Stimulated activated CD8-positive, alpha-beta memory T cell treated with anti-CD3 and anti-CD28 coated beads, Interleukin-15, amount 100 ng/mL, for 1 hour (primary cell): ENCODE results near the gene BICRA.
"Not testable (repeated sequence)": the region's sequence is repeated elsewhere in the genome, so short reads cannot be mapped to it uniquely, and the experiment has no call there.

Experiments used
- DNase-seq: peaks from one replicate; pipeline ENCODE4 v3.0.0-alpha.2; 2020; ENCODE audit warnings: low read depth

BICRA gene

DNA sequence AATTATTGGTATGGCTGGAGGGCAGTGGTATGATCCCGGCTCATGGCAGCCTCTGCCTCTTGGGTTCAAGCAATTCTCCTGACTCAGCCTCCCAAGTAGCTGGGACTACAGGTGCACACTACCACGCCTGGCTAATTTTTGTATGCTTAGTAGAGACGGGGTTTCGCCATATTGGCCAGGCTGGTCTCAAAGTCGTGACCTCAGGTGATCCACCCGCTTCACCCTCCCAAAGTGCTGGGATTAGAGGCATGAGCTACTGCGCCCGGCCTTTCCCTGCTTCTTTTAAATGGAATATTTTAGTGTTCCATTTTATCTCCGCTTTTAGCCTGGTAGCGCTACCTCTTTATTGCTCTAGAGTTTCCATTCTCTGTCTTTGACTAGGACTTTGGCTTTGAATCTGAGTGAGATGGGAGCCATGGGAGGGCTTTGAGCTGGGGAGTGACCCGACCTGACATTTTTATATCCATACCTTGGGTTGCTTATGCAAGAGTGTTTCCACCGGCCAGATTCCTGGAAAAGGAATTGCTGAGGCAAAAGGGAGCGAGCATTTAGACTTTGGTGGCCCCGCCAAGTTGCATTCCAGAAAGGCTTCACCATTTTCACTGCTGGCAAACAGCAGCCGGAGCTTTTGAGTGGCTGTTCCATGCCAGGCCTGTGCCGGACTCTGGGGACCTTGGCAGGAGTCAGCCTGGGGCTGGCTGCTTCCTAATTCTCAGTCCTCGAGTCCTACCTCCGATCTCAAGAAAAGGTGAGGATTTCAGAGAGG is 22.9 kb downstream of the BICRA start:
- no peak for DNase-seq

- DNase-seq = no peak
These were observed 24.6 kb downstream of the BICRA start for GRCh38 chr19:47633517-47633916.

GRCh38 chr19:47633996-47634395 is 25.1 kb downstream of the BICRA start:
- DNase-seq = no peak

GRCh38 chr19:47635152-47635754 is 26.3 kb downstream of the BICRA start:
- not testable (repeated sequence) for DNase-seq

GRCh38 chr19:47637550-47637949 is 28.6 kb downstream of the BICRA start:
- no peak for DNase-seq

DNA sequence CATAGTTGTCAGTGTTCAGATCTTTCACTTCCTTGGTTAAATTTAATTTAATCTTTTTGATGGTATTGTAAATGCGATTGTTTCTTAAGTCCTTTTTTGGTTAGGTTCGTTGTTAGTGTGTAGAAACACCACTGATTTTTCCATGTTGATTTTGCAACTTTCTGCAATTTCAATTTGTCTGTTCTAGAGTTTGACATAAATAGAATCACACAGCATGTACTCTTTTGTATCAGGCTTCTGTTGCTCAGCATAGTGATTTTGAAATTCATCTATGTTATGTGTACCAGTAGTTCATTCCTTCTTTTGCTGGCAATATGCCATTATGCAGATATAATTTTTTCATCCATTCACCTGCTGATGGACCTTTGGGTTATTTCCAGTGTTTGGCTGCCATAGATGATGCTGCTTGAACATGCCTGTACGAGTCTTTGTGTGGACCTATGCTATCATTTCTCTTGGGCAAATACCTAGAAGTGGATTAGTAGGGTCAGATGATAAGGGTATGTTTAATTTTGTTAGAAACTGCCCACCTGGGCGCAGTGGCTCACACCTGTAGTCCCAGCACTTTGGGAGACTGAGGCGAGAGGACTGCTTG is 33.1 kb downstream of the BICRA start:
- no peak for DNase-seq

DNA sequence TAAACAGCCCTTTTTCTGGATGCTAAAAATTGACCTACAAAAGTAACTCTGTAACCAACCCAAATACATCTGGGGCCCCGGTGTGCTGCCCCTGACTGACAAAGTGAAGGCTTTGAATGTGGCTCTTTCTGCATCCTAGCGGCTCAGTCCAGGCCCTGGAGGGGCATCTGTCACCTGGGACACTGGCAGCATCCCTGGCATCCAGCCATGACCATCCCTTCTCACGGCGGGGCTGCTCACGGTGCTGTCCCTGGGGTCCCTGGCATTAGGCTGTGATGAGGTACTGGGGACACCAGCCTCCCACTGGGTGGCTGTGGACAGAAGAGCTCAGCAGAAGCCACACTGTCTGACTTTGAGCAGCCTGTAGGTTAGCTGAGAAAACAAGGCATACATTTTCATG is 34.3 kb downstream of the BICRA start:
- DNase-seq = no peak

DNA sequence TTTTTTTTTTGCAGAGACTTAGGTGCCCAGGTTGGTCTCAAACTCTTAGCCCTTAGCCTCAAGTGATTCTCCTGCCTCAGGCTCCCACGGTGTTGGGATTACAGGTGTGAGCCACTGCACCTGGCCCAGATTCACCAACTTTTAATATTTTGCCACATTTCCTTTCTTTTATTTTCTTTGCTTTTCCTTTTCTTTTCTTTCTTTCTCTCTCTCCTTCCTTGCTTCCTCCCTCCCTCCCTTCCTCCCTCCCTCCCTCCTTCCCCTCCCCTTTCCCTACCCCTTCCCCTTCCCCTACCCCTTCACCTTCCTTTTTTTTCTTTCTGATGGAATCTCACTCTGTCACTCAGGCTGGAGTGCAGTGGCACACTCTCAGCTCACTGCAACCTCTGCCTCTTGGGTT is 35.3 kb downstream of the BICRA start:
- no peak for DNase-seq

DNA sequence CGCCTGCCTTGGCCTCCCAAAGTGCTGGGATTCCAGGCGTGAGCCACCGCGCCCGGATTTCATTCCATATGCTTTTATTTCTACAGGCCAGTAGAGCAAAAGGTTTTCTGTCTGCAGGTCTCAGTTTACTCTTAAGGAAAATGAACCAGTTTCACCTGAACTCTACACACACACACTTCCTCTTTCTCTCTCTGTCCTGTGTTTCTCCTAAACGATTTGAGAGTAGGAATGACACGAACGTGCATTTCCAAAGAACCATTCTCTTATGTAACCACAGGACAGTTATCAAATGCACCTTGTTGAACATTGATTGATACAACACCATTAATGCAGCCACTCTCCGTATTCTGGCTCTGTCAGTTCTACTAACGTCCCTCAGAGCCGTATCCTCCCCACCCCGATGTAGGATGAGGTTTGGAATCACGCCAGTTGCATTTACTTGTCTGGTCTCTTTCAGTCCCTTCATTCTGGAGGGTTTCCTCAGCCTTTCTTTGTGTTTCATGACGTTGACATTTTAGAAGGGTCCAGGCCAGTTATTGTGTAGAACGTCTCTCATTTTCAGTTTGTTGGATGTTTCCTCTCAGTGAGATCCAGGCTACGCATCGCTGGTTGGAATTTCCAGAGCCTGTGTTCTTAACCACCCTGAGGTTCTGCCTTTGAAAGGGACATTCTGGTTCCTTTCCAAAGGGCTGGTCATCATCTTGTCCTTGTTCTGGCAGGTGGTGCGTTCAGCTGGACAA is 36.0 kb downstream of the BICRA start:
- no peak for DNase-seq

- no peak for DNase-seq
These were observed 38.0 kb downstream of the BICRA start for GRCh38 chr19:47646924-47647323.

GRCh38 chr19:47649588-47649987 is 40.7 kb downstream of the BICRA start:
- no peak for DNase-seq

GRCh38 chr19:47650700-47651099 is 41.8 kb downstream of the BICRA start:
- no peak for DNase-seq

- DNase-seq = no peak
These were observed 42.2 kb downstream of the BICRA start for GRCh38 chr19:47651132-47651531.

GRCh38 chr19:47651691-47652090 is 42.8 kb downstream of the BICRA start:
- no peak for DNase-seq

GRCh38 chr19:47652285-47652684 is 43.4 kb downstream of the BICRA start:
- DNase-seq = no peak

DNA sequence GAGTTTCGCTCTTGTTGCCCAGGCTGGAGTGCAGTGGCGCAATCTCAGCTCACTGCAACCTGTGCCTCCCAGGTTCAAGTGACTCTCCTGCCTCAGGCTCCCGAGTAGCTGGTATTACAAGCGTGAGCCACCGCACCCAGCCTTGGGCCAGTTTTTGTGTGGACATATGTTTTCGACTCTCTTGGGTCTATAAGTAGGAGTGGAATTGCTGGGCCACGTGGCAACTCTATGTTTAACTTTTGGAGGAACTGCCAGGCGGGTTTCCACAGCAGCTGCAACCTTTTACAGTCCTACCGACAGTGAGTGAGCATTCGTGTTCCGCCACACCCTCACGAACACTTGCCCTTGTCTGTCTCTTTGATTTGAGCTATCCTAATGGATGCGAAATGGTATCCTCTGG is 44.9 kb downstream of the BICRA start:
- no peak for DNase-seq

- no peak for DNase-seq
These were observed 48.8 kb downstream of the BICRA start for GRCh38 chr19:47657719-47658118.

DNA sequence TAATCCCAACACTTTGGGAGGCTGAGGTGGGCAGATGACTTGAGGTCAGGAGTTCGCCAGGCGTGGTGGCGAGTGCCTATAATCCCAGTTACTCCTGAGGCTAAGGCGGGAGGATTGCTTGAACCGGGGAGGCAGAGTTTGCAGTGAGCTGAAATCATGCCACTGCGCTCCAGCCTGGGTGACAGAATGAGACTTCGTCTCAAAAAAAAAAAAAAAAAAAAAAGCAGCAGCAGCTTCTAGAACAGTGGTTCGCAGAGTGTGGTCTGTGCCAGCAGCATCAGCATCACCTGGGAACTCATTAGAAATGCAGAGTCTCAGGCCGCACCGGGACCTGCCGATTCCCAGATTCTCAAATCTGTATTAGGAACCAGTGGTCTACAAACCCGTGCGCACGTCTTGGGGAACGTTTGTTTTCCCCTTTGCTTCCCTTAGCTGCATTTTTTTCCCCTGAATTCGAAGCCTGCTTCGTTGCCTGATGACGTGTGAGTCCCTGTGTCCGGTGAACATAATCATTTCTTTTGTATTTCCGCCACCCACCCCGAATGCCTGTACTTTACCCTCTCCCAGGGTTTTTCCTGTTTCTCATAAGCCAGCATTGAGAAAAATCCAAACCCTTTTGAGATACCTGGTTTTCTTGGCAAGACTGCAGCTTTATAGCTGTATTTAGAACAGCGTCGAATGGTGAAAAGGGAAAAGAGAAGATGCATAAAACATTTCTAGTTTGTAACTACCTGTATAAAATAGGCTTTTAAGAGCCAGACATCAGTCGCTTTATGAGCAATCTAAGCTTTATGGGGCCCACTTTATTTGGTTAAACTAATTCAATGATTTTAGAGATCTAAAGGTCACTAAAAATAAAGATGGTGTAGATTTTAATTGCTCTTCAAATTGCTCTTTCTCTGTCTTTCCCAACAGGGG is 49.8 kb downstream of the BICRA start:
- DNase-seq = no peak

- DNase-seq = no peak
These were observed 51.5 kb downstream of the BICRA start for GRCh38 chr19:47660435-47660832.

DNA sequence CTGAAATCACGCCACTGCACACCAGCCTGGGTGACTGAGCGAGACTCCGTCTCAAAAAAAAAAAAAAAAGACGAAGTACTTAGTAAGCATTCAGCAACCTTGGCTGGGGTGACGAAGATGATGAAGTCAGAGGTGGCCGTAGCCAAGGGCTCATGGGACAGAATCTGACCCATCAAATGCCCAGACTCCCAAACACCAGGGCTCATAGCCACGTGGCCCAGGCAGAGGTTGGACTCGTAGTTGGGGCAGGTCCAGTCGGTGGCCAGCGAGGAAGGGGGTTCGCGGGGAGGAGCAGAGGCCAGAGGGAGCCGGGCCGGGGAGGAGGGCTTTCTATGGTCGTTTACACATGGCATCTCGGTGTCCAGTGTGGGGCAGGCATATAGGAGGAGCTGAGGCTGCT is 52.2 kb downstream of the BICRA start:
- no peak for DNase-seq

DNA sequence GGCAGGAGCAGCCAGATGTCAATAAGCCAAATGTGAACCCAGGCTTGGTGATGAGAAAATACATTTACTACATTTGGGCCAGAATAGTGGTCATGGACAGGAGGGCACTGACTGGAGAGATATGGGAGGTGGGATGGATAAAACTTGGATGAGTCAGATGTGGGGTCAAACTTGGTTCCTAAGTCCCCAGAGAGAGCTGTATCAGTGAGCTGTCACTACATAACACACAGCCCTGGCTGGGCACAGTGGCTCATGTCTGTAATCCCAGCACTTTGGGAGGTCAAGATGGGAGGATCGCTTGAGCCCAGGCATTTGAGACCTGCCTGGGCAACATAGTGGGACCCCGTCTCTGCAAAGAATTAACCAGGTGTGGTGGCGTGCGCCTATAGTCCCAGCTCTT is 52.7 kb downstream of the BICRA start:
- DNase-seq = no peak

DNA sequence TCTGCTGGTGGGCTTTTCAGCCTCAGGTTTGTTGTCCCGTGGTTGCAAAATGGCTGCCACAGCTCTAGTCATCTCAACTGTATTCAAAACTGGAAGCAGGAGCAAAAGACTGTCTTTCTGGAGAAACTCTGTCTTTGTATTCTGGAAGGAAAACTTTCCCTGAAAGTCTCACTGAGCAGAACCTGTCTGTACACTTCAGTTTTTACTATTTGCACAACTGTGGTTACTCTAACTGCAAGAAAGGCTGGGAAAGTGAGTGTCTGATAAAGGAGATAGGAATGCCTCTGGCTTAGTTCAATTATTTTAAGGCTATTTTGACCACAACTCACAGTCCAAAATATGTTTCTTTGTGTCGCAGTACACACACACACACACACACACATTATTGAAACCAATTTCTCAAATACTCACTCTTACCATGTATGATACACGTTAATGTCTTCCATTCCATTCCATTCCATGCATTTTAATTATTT is 54.5 kb downstream of the BICRA start:
- no peak for DNase-seq
